GM23248 (cell line): ENCODE results near the gene FAM210B.

ENCODE experiments used
- EZH2 ChIP-seq: fragments of 200-600 bp; sonication (generic); IDR thresholded peaks from 2 replicates; pipeline ENCODE4 v1.6.1; 2018; ENCODE audit warnings: antibody characterized with exemption, mild to moderate bottlenecking; ENCODE audit not compliant: insufficient read depth, poor library complexity, severe bottlenecking
- EZH2phosphoT487 ChIP-seq: fragments of 200-600 bp; sonication (generic); IDR thresholded peaks from 2 replicates; pipeline ENCODE4 v1.6.1; 2018; ENCODE audit warnings: antibody characterized with exemption, moderate library complexity, mild to moderate bottlenecking, low read depth; ENCODE audit not compliant: insufficient read depth

DNA sequence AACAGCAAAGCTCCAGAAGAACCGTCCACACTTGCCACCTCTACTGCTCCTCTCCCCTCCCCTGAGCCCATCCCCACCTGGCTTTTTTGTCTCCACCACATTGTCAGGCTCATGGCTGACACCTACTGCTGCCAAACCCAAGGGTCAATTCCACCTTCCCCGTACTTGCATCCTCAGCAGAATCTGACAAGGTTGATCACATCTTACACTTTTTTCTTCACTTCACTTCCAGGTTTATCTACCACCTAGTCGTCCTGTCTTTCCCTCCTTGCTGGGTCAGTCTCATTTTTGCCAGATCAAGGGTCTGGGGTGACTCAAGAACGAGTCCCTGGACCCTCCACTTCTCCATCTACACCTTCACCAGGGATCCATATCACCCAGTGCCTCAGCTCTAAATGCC lies 30.1 kb downstream of the FAM210B start:
- no peak for TF ChIP-seq EZH2
- no peak for TF ChIP-seq EZH2phosphoT487
